ENCODE data around the gene ZG16. TPM values are rescaled to one million over a fixed set of nuclear protein-coding genes. Genes with fewer than 3 reads are reported as not detected.
A peak's percentile ranks its signal among the peaks of the same experiment; 100 is the strongest.

ZG16 gene
- total and polyA plus RNA-seq, 3 donors from 2014 or later, result 0.12 TPM; not detected in 2

- 71 to 76% methylated on average over 5 of the region's 5 CpGs for WGBS, 2 donors
- peak overlapping the region in 1 of 2 donors; percentile 52 for H3K27ac ChIP-seq
- no peak for DNase-seq
- no peak for TF ChIP-seq POLR2A (IDR thresholded peaks at IDR 0.05)
- TF ChIP-seq CTCF (IDR thresholded peaks at IDR 0.05), result no peak
- peaks cover 61% of the 10 kb centered on the region for H3K4me1 ChIP-seq
- no peaks in the 10 kb centered on the region for H3K36me3 ChIP-seq (ENCODE audit: low read depth, missing control alignments)
- no peaks in the 10 kb centered on the region for H3K9me3 ChIP-seq
- no peaks in the 10 kb centered on the region for H3K27me3 ChIP-seq
- no peak overlapping the region for H3K4me3 ChIP-seq
- intact Hi-C loops (cut with DNase I; ENCODE audit: low total_unique reads), result no loop called here
These were observed 36.5 kb downstream of the ZG16 start for GRCh38 chr16:29814592-29814991.

- intact Hi-C loops (cut with DNase I; ENCODE audit: low total_unique reads), result no loop called here
- TF ChIP-seq CTCF (IDR thresholded peaks at IDR 0.05) (no peak), POLR2A (IDR thresholded peaks at IDR 0.05) (no peak)
- no peaks in the 10 kb centered on the region for H3K9me3 ChIP-seq
- 3 to 5% methylated on average over 28 to 39 of the region's 39 CpGs for WGBS, 2 donors
- peak overlapping the region; percentile 52 to 98 for H3K27ac ChIP-seq
- no peaks in the 10 kb centered on the region for H3K27me3 ChIP-seq
- peak overlapping the region; percentile 75 to 78 for H3K4me3 ChIP-seq
- H3K36me3 ChIP-seq (ENCODE audit: low read depth, missing control alignments), result no peaks in the 10 kb centered on the region
- H3K4me1 ChIP-seq, result peaks cover 61% of the 10 kb centered on the region
- DNase-seq, result peak; percentile 48
These were observed 37.1 kb downstream of the ZG16 start for GRCh38 chr16:29815032-29815721.

GRCh38 chr16:29815793-29816693 is 38.0 kb downstream of the ZG16 start, which contains the start of gene PAGR1:
Gene PAGR1, plus strand, starts transcription at chr16:29816152. Its CDS starts 374 bp downstream, at chr16:29816526.
- Histone ChIP-seq H3K27ac (peak within 1 kb of the TSS; percentile 91 to 98), H3K36me3 (ENCODE audit: low read depth, missing control alignments) (no peaks in the 10 kb centered on the region), H3K4me1 (peaks cover 53% of the 10 kb centered on the region), H3K4me3 (peak within 1 kb of the TSS; percentile 75 to 78), H3K27me3 (no peaks in the 10 kb centered on the region), H3K9me3 (no peaks in the 10 kb centered on the region)
- TF ChIP-seq CTCF (IDR thresholded peaks at IDR 0.05) (peak; percentile 72 to 91 (median 76)), POLR2A (IDR thresholded peaks at IDR 0.05) (peak; percentile 19)
- peak; percentile 99 for DNase-seq
- intact Hi-C loops (cut with DNase I; ENCODE audit: low total_unique reads), result no loop called here
- WGBS, 2 donors, result 0% methylated on average over 35 to 53 of the region's 70 CpGs

- Histone ChIP-seq H3K27ac (peak overlapping the region; percentile 91 to 98), H3K9me3 (no peaks in the 10 kb centered on the region), H3K36me3 (ENCODE audit: low read depth, missing control alignments) (no peaks in the 10 kb centered on the region), H3K4me3 (peak overlapping the region; percentile 75 to 78), H3K27me3 (no peaks in the 10 kb centered on the region), H3K4me1 (peaks cover 53% of the 10 kb centered on the region)
- peak; percentile 72 for DNase-seq
- 3 to 5% methylated on average over 29 to 37 of the region's 37 CpGs for WGBS, 2 donors
- intact Hi-C loops (cut with DNase I; ENCODE audit: low total_unique reads), result no loop called here
- no peak for TF ChIP-seq CTCF (IDR thresholded peaks at IDR 0.05)
- no peak for TF ChIP-seq POLR2A (IDR thresholded peaks at IDR 0.05)
These were observed 38.8 kb downstream of the ZG16 start for GRCh38 chr16:29816694-29817441.
